Stimulated activated CD4-positive, alpha-beta T cell treated with anti-CD3 and anti-CD28 coated beads, Interleukin-4, amount 100 ng/mL, for 48 hours (primary cell): ENCODE measurements around the gene CAMK2B.

ENCODE experiments used
- DNase-seq, 2 donors: peaks; one replicate each; pipeline ENCODE4 v3.0.0-alpha.2; 2020; ENCODE audit warnings: low read depth in 2 of 2

Gene CAMK2B

GRCh38 chr7:44325201-44325671 lies at the start of gene CAMK2B:
CAMK2B (minus strand) TSS chr7:44325594; CDS start chr7:44325421, 173 bp downstream.
- no peak for DNase-seq

- no peak for DNase-seq
Observed at GRCh38 chr7:44374007-44374763, 48.8 kb upstream of the CAMK2B start.

- no peak for DNase-seq
Observed at GRCh38 chr7:44373418-44373740, 48.0 kb upstream of the CAMK2B start.

GRCh38 chr7:44372560-44373417 lies 47.4 kb upstream of the CAMK2B start:
- no peak for DNase-seq

GRCh38 chr7:44368885-44369284 lies 43.5 kb upstream of the CAMK2B start:
- DNase-seq: no peak

GRCh38 chr7:44368455-44368854 lies 43.1 kb upstream of the CAMK2B start:
- no peak for DNase-seq

- DNase-seq: no peak
Observed at GRCh38 chr7:44367475-44368043, 42.2 kb upstream of the CAMK2B start.

GRCh38 chr7:44366986-44367385 lies 41.6 kb upstream of the CAMK2B start:
- DNase-seq: no peak

GRCh38 chr7:44353668-44354067 lies 28.3 kb upstream of the CAMK2B start:
- DNase-seq: no peak

GRCh38 chr7:44348851-44349781 lies 23.7 kb upstream of the CAMK2B start:
- no peak for DNase-seq

- DNase-seq: no peak
Observed at GRCh38 chr7:44348300-44348699, 22.9 kb upstream of the CAMK2B start.

GRCh38 chr7:44347546-44348114 lies 22.2 kb upstream of the CAMK2B start:
- no peak for DNase-seq

- DNase-seq: no peak
Observed at GRCh38 chr7:44346063-44346462, 20.7 kb upstream of the CAMK2B start.

- no peak for DNase-seq
Observed at GRCh38 chr7:44341401-44341800, 16.0 kb upstream of the CAMK2B start.

- DNase-seq: no peak
Observed at GRCh38 chr7:44338600-44338999, 13.2 kb upstream of the CAMK2B start.

- no peak for DNase-seq
Observed at GRCh38 chr7:44336491-44336890, 11.1 kb upstream of the CAMK2B start.

- no peak for DNase-seq
Observed at GRCh38 chr7:44335184-44335583, 9.8 kb upstream of the CAMK2B start.

- DNase-seq: no peak
Observed at GRCh38 chr7:44334734-44335097, 9.3 kb upstream of the CAMK2B start.

- no peak for DNase-seq
Observed at GRCh38 chr7:44333911-44334733, 8.7 kb upstream of the CAMK2B start.

- DNase-seq: no peak
Observed at GRCh38 chr7:44331682-44332081, 6.3 kb upstream of the CAMK2B start.
